Osteocyte (in vitro differentiated cells): ENCODE data around the gene PLAAT5. TPM values are rescaled to one million over a fixed set of nuclear protein-coding genes. Genes with fewer than 3 reads are reported as not detected.

Source experiments
- DNase-seq: peaks from one replicate; pipeline ENCODE4 v3.0.0; 2021; ENCODE audit warnings: mixed read lengths; ENCODE audit not compliant: unreplicated experiment; ENCODE audit errors: extremely low spot score
- H3K27ac Mint-ChIP-seq: one replicate; pipeline ENCODE4 v1.8.0; 2021; ENCODE audit warnings: mild to moderate bottlenecking, mixed read lengths; ENCODE audit not compliant: unreplicated experiment
- H3K27me3 Mint-ChIP-seq: one replicate; pipeline ENCODE4 v1.8.0; 2021; ENCODE audit warnings: mixed read lengths; ENCODE audit not compliant: unreplicated experiment
- H3K36me3 Mint-ChIP-seq: one replicate; pipeline ENCODE4 v1.8.0; 2021; ENCODE audit warnings: mixed read lengths; ENCODE audit not compliant: unreplicated experiment
- H3K4me1 Mint-ChIP-seq: one replicate; pipeline ENCODE4 v1.8.0; 2021; ENCODE audit warnings: mixed read lengths; ENCODE audit not compliant: unreplicated experiment
- H3K4me3 Mint-ChIP-seq: one replicate; pipeline ENCODE4 v1.8.0; 2021; ENCODE audit warnings: mild to moderate bottlenecking, moderate library complexity, mixed read lengths; ENCODE audit not compliant: unreplicated experiment
- H3K9me3 Mint-ChIP-seq: one replicate; pipeline ENCODE4 v1.8.0; 2021; ENCODE audit warnings: mixed read lengths; ENCODE audit not compliant: unreplicated experiment
- CTCF ChIP-seq: fragments of 200-600 bp; sonication (generic); IDR thresholded peaks from 2 replicates; pipeline ENCODE4 v1.5.0; 2021; ENCODE audit warnings: antibody characterized with exemption, mild to moderate bottlenecking, moderate library complexity
- total RNA-seq: library from RNA; stranded (reverse); gene quantifications from 2 replicates; pipeline ENCODE4 v1.2.1, GENCODE V29; 2021

PLAAT5 gene
- total RNA-seq, 1 donor from 2014 or later: not detected

GRCh38 chr11:63520606-63521170, 29.7 kb upstream of the PLAAT5 start:
- Mint-ChIP-seq H3K4me1 (peaks cover 4% of the 10 kb centered on the region), H3K4me3 (no peak overlapping the region), H3K27me3 (peaks cover 26% of the 10 kb centered on the region), H3K27ac (no peak overlapping the region), H3K9me3 (no peaks in the 10 kb centered on the region), H3K36me3 (no peaks in the 10 kb centered on the region)
- DNase-seq: no peak
- no peak for TF ChIP-seq CTCF

- H3K27ac Mint-ChIP-seq: no peak overlapping the region
- peaks cover 4% of the 10 kb centered on the region for H3K4me1 Mint-ChIP-seq
- no peaks in the 10 kb centered on the region for H3K36me3 Mint-ChIP-seq
- no peaks in the 10 kb centered on the region for H3K9me3 Mint-ChIP-seq
- no peak for DNase-seq
- no peak for TF ChIP-seq CTCF
- H3K27me3 Mint-ChIP-seq: peaks cover 24% of the 10 kb centered on the region
- no peak overlapping the region for H3K4me3 Mint-ChIP-seq
Observed at GRCh38 chr11:63518548-63518947, 27.6 kb upstream of the PLAAT5 start.

- no peaks in the 10 kb centered on the region for H3K36me3 Mint-ChIP-seq
- peaks cover 4% of the 10 kb centered on the region for H3K4me1 Mint-ChIP-seq
- no peak overlapping the region for H3K27ac Mint-ChIP-seq
- no peak for TF ChIP-seq CTCF
- H3K27me3 Mint-ChIP-seq: peaks cover 15% of the 10 kb centered on the region
- H3K9me3 Mint-ChIP-seq: no peaks in the 10 kb centered on the region
- no peak overlapping the region for H3K4me3 Mint-ChIP-seq
- no peak for DNase-seq
Observed at GRCh38 chr11:63517156-63517555, 26.2 kb upstream of the PLAAT5 start.

GRCh38 chr11:63516109-63516508, 25.1 kb upstream of the PLAAT5 start:
- peaks cover 11% of the 10 kb centered on the region for H3K27me3 Mint-ChIP-seq
- no peak overlapping the region for H3K27ac Mint-ChIP-seq
- DNase-seq: no peak
- H3K9me3 Mint-ChIP-seq: no peaks in the 10 kb centered on the region
- H3K4me1 Mint-ChIP-seq: peaks cover 6% of the 10 kb centered on the region
- H3K36me3 Mint-ChIP-seq: no peaks in the 10 kb centered on the region
- H3K4me3 Mint-ChIP-seq: no peak overlapping the region
- no peak for TF ChIP-seq CTCF

GRCh38 chr11:63512816-63513215, 21.8 kb upstream of the PLAAT5 start:
- no peaks in the 10 kb centered on the region for H3K9me3 Mint-ChIP-seq
- no peak for DNase-seq
- no peaks in the 10 kb centered on the region for H3K27me3 Mint-ChIP-seq
- TF ChIP-seq CTCF: no peak
- peaks cover 11% of the 10 kb centered on the region for H3K4me1 Mint-ChIP-seq
- no peak overlapping the region for H3K27ac Mint-ChIP-seq
- no peak overlapping the region for H3K4me3 Mint-ChIP-seq
- H3K36me3 Mint-ChIP-seq: no peaks in the 10 kb centered on the region
